DMS 273 treated with DMSO at 0.1 percent for 48 hours (cell line): Measurements from ENCODE around the gene ARAP2.
"Not testable (repeated sequence)": the region's sequence is repeated elsewhere in the genome, so short reads cannot be mapped to it uniquely, and the experiment has no call there.

Experiments used
- DNase-seq: peaks from one replicate; lab custom pipeline; 2025; lab: John Stamatoyannopoulos, UW

The ARAP2 gene

DNA sequence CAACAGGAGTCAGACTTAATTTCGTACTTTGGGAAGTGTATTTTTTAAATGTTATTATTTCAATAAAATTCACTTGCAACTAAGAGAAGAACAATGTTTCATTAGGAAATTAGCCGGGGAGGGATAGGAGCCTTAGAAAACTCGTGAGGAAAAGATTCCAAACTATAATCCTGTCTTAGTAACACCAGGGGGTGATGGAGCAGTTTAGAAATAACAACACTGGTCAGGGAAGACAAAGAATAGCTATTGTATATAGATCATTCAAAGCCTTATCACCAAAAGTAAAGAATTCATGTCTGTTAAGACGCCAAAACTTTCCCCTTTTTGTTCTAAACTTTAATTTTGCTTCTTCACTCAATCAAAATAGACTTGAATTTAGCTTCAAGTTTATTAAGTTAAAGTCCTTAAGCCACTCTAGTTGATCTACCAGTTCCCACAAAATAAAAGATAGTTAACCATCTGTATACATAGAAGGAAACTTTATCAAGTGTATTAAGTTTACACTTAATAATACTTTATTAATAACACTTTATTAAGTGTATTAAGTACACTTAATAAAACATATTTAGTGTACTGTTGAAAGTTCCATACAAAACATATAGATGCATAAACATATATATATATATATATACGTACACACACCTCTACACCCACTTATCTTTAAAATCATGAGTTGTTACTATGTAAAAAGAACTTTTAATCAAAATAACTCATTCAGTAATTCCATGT, 60.5 kb downstream of the ARAP2 start:
- no peak for DNase-seq

GRCh38 chr4:36183232-36183631, 61.1 kb downstream of the ARAP2 start:
- no peak for DNase-seq

DNA sequence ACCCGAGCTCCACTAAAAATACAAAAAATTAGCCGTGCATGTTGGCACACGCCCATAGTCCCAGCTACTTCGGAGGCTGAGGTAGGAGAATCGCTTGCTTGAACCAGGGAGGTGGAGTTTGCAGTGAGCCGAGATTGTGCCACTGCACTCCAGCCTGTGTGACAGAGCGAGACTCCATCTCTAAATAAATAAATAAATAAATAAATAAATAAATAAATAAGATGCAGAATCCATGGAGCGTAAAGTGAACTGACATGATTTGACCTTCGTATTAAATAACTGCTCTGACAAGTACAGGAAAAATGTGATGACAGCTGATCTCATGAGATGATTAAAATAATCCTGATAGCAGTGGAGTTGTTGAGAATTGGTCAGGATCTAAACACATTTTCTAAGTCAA, 62.0 kb downstream of the ARAP2 start:
- not testable (repeated sequence) for DNase-seq

DNA sequence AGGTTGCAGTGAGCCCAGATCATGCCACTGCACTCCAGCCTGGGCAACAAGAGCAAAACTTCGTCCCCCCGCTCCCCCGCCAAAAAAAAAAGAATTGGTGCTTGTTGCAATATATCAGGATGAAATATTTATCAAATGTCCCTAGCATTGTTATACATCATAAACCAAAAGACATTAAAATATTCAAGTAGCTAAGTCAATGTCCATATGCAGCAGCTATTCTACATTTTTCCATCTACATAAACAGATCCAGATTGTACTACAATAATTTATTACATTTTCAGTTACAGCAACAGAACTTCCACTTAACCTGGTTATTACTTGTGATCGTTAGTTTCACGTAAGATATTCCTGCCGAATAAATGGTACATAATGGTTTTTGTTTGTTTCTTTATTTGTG, 64.1 kb downstream of the ARAP2 start:
- DNase-seq: no peak

DNA sequence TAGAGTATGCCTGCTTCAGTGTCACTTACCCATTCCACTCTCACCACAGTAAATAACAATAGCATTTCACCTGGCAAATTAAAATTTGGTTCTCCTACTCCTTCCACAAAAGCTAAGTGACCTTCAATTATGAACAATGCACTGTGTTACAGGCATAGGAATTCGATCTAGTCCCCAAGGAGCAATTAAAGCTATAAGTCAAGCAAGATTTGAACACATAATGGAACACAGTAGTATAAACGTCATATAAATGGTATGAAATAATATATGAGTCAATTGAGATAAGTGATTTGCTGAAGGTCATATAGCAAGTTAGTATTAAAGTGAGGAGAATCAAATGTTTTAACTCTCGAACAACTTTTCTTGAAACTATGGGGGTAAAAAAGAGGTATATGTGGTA, 65.8 kb downstream of the ARAP2 start:
- DNase-seq: no peak

GRCh38 chr4:36177946-36178345, 66.4 kb downstream of the ARAP2 start:
- DNase-seq: no peak

GRCh38 chr4:36174570-36174969, 69.7 kb downstream of the ARAP2 start:
- no peak for DNase-seq

DNA sequence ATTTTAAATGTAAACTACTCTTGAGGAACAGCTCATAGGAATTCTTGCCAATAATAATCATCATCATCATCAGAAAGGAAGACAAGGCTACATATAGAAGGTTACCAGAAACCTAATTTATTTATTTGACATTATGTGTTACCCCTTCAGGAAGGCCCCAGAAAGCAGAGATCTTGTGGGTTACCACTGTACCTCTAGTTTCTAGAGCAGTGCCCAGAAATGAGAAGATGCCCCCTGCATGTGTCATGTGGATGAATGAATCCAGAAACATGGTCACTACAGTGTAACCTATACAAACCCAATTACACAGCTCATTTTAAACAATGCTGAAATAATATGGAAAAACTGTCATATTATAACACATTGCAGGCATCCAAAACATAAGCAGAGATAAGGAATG, 70.4 kb downstream of the ARAP2 start:
- DNase-seq: no peak

- DNase-seq: peak; percentile 73
These were observed 71.7 kb downstream of the ARAP2 start for GRCh38 chr4:36172656-36173055.

- DNase-seq: no peak
These were observed 76.0 kb downstream of the ARAP2 start for GRCh38 chr4:36168127-36168878.

DNA sequence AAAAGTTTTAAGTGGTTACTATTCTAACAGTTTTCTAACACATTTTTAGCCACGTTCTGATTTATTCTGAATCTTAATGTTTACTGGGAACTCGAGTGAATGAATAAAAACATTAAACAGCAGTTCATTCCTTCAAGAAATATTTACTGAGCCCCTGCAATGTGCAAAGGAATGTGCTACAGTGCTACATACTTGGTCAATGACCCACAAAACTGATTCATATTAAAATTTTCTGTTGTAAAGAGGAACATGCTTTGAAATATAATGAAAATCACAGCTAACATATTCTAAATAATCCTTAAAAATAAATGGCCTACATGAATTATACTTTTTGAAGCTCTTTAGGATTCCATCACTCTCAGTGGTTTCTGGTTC, 78.7 kb downstream of the ARAP2 start:
- no peak for DNase-seq

DNA sequence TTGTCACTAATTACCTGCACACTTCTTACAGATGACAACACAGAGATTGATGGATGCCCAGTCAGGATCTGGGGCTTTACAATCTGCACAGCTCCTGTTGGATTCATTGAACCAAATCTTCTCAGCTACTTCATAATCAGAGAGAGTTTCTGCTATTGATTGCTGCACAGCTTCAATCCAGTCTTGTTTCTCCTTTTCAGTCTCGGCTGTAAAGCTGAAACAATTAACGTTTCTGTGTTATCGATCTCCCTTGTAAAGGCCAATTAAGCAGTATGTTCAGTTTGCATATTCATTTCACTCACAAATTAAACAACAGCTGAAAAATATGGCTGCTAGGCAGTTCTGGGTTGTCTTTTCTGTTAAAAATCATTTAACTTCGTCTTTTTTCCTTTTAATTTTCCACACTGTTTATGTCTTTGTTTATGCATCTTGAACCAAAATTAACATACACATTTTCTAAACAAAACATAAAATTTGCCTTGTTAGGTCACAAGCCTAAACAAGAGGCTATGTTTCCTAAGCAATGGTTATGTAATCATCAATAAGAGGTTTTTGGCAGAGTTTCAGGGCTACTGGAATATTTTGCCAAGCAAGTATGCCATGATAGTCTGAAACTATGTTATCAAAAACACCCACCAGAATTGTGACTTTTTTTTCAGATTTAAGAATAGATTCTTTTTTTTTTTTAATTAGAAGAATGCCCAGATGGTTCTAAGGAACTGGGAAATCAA, 79.2 kb downstream of the ARAP2 start:
- no peak for DNase-seq

DNA sequence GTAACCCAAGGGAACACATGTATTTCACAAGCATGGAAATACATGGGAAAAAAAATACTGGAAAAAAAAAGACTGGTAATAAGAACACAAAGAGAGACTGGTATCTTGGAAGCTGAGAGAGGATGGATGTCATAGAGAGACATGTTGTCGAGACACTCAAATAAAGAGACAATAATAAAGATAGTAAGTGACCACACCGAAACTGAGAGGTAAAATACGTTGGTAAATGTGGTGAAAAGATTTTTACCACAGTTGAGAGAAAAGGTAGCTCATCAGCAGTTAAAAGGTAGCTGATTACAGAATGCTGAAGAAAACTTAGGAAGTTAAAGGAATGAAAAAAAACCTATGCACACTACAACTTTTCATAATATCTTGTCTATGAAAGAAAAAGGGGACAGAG, 81.1 kb downstream of the ARAP2 start:
- no peak for DNase-seq

DNA sequence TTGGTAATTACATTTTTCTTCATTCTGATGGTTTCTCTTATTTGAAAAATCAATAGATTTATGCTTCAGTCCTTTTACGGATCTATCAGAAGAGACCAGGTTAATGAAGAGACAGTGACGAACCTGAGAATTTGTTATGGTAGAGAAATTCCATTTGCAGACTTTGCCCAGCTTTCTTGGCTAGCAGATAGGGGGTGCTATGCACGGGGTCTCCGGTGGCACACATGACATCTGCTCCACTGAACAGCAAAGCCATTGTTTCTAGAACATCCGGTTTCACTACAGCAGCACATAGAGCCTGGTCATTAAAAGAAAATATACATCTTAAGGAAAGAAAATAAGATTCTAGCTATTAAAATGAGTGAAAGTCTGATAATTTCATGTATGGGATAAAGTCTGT, 85.1 kb downstream of the ARAP2 start:
- DNase-seq: no peak

GRCh38 chr4:36152735-36153134, 91.6 kb downstream of the ARAP2 start:
- DNase-seq: no peak

- DNase-seq: no peak
These were observed 101.8 kb downstream of the ARAP2 start for GRCh38 chr4:36142504-36142903.

- no peak for DNase-seq
These were observed 103.1 kb downstream of the ARAP2 start for GRCh38 chr4:36141186-36141585.

DNA sequence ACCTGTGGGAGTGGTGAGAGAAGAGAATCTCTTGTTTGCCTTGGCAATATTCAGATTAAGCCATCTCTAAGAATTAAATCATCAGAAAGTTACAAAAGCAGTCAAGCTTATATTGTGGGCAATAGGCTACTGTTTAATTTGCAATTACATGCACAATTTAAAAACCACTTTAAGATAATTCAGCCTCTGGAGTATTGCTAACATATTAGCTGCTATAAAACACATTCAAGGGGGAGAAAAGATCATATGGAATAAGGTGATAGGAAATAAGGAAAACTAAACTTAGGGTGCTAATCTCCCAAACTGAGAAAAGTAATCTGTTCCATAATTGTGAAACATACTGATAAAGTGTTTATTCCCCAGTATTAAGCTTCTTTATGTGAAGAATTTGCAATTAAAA, 103.9 kb downstream of the ARAP2 start:
- DNase-seq: no peak

GRCh38 chr4:36138220-36138619, 106.1 kb downstream of the ARAP2 start:
- DNase-seq: no peak

GRCh38 chr4:36137336-36137735, 107.0 kb downstream of the ARAP2 start:
- DNase-seq: no peak

DNA sequence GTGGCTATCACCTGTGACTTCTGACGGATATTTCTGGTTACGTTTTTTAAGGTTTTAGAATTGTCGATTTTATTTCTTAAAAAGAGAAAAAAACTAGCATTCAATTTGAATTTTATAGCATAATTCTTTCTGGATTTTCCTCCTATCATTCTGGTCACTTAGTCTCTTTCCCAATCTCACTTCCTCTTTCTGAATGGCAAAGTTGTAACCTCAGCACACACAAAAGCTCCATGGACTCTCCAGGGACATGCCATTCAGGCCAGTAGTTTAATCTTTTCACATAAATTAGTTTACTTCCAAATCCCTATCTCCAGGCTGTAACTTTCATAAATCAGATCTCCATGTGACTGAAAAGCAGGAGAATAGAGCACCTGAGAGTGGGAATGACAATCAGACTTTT, 110.7 kb downstream of the ARAP2 start:
- no peak for DNase-seq

GRCh38 chr4:36133086-36133485, 111.2 kb downstream of the ARAP2 start:
- peak; percentile 51 for DNase-seq

DNA sequence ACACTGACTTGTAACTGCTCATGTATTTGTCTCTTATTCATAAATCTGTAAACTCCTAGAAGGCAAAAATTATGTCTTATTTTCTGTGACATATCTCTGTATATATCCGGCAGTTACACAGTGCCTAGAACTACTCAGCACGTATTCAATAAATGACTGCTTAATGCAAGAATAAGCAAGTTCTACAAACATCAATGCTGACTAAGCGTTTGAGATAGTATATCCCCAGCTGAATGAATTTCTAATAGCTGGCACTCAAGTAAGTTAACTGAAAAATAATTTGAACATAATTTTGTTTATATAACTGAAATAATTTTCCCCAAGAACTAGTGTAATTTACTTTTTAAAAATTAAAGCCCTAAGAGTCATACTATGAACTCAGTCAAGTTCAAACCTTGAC, 113.7 kb downstream of the ARAP2 start:
- DNase-seq: no peak
